ENCODE results near the gene KRT74.

The KRT74 gene

DNA sequence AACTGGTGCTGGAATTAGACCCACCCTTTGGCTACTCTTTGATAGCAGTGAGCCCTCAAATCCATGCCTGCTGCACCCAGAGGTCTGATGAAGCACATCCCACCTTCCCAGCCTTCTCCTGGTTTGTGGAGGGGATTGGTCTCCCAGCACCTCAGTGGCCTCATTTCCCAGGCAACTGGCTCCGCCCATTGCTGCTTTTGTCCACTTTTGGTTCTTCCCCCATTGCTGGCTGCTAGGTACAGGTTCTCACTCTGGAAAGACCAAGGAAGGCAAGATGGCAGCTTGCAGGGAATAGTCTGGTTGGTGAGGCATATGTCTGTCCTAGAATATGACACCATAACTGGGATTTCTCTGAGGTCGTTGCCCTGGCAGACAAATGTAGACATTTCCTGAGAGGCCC lies 43.3 kb downstream of the KRT74 start:
- Histone ChIP-seq H3K79me2 (ENCODE audit: insufficient read depth, low read length) (no peaks in the 10 kb centered on the region), H3K4me1 (ENCODE audit: insufficient read depth, low read length) (no peaks in the 10 kb centered on the region), H3K9me3 (ENCODE audit: insufficient read depth, low read length, severe bottlenecking) (no peaks in the 10 kb centered on the region), H3K4me3 (ENCODE audit: low read depth in 1 of 2, low read length in 2 of 2) (no peak overlapping the region), H4K20me1 (ENCODE audit: insufficient read depth, low read length) (no peaks in the 10 kb centered on the region; the same call in 1 of the 2 replicates), H3K27me3 (ENCODE audit: insufficient read depth, low read length, poor library complexity) (peaks cover 3% of the 10 kb centered on the region), H3K9ac (ENCODE audit: low read depth, low read length) (no peak overlapping the region), H3K27ac (ENCODE audit: low read length) (no peak overlapping the region), H2AFZ (ENCODE audit: low read depth, low read length) (no peak overlapping the region), H3K4me2 (ENCODE audit: insufficient read depth, low read length) (no peak overlapping the region), H3K36me3 (ENCODE audit: insufficient read depth, low read length) (no peaks in the 10 kb centered on the region)
- ATAC-seq (ENCODE audit: insufficient read depth, low read depth) (no peak), DNase-seq (no peak)
- TF ChIP-seq, protein P1, sequence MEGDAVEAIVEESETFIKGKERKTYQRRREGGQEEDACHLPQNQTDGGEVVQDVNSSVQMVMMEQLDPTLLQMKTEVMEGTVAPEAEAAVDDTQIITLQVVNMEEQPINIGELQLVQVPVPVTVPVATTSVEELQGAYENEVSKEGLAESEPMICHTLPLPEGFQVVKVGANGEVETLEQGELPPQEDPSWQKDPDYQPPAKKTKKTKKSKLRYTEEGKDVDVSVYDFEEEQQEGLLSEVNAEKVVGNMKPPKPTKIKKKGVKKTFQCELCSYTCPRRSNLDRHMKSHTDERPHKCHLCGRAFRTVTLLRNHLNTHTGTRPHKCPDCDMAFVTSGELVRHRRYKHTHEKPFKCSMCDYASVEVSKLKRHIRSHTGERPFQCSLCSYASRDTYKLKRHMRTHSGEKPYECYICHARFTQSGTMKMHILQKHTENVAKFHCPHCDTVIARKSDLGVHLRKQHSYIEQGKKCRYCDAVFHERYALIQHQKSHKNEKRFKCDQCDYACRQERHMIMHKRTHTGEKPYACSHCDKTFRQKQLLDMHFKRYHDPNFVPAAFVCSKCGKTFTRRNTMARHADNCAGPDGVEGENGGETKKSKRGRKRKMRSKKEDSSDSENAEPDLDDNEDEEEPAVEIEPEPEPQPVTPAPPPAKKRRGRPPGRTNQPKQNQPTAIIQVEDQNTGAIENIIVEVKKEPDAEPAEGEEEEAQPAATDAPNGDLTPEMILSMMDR (IDR thresholded peaks at IDR 0.05; ENCODE audit: borderline replicate concordance, extremely low read depth, low read length, poor library complexity, severe bottlenecking), result no peak
- TF ChIP-seq EZH2 (IDR thresholded peaks at IDR 0.05; ENCODE audit: borderline replicate concordance, low read depth, low read length, severe bottlenecking), result no peak

DNA sequence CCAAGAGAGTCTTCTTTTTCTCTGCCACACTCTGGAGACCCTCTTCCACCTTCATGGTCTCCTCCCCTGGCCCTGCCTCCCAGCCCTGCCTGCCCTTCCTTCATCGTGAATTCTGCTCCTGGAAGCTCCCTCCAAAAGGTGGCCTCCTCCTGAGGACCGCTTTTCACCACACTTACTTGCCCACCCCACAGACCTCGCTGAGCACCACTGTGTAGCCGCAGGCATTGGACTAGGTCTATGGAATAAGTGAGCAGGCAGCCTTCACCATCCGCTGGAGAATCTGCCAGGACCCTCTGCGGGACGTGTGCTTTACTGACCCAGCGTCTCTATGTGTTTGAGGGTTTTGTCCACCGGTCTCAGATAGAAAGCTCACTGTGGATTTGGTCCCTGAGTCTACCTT lies 43.8 kb downstream of the KRT74 start:
- H3K27ac ChIP-seq (ENCODE audit: low read length), result no peak overlapping the region
- no peaks in the 10 kb centered on the region for H3K4me1 ChIP-seq (ENCODE audit: insufficient read depth, low read length)
- H3K27me3 ChIP-seq (ENCODE audit: insufficient read depth, low read length, poor library complexity), result peaks cover 3% of the 10 kb centered on the region
- H3K79me2 ChIP-seq (ENCODE audit: insufficient read depth, low read length), result no peaks in the 10 kb centered on the region
- H3K4me3 ChIP-seq (ENCODE audit: low read depth in 1 of 2, low read length in 2 of 2), result no peak overlapping the region
- TF ChIP-seq, protein P1 (IDR thresholded peaks at IDR 0.05; ENCODE audit: borderline replicate concordance, extremely low read depth, low read length, poor library complexity, severe bottlenecking), result no peak
- no peak for TF ChIP-seq EZH2 (IDR thresholded peaks at IDR 0.05; ENCODE audit: borderline replicate concordance, low read depth, low read length, severe bottlenecking)
- no peak overlapping the region for H3K4me2 ChIP-seq (ENCODE audit: insufficient read depth, low read length)
- H3K9ac ChIP-seq (ENCODE audit: low read depth, low read length), result no peak overlapping the region
- H3K9me3 ChIP-seq (ENCODE audit: insufficient read depth, low read length, severe bottlenecking), result no peaks in the 10 kb centered on the region
- H3K36me3 ChIP-seq (ENCODE audit: insufficient read depth, low read length), result no peaks in the 10 kb centered on the region
- no peak overlapping the region for H2AFZ ChIP-seq (ENCODE audit: low read depth, low read length)
- ATAC-seq (ENCODE audit: insufficient read depth, low read depth) (no peak), DNase-seq (no peak)
- H4K20me1 ChIP-seq (ENCODE audit: insufficient read depth, low read length), result no peaks in the 10 kb centered on the region; the same call in 1 of the 2 replicates

DNA sequence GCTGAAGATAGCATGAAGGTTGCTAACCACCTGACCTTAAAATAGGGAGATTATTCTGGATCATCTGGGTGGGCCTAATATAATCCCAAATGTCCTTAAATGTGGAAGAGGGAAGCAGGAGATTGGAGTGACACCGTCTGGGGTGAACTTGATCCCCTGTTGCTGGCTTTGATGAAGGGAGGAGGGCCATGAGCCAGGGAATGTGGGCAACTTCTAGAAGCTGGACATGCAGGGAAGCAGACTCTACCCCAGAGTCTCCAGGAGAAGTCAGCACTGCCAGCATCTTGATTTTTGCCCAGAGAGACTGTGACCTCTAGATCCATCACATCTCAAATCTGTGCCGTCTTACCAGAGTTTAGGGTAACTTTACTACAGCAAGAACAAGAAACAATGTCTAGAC lies 44.2 kb downstream of the KRT74 start:
- TF ChIP-seq EZH2 (IDR thresholded peaks at IDR 0.05; ENCODE audit: borderline replicate concordance, low read depth, low read length, severe bottlenecking), result no peak
- TF ChIP-seq, protein P1 (IDR thresholded peaks at IDR 0.05; ENCODE audit: borderline replicate concordance, extremely low read depth, low read length, poor library complexity, severe bottlenecking), result no peak
- no peak overlapping the region for H3K4me2 ChIP-seq (ENCODE audit: insufficient read depth, low read length)
- H3K79me2 ChIP-seq (ENCODE audit: insufficient read depth, low read length), result no peaks in the 10 kb centered on the region
- H3K27ac ChIP-seq (ENCODE audit: low read length), result no peak overlapping the region
- DNase-seq, result no peak
- no peak overlapping the region for H3K4me3 ChIP-seq (ENCODE audit: low read depth in 1 of 2, low read length in 2 of 2)
- no peaks in the 10 kb centered on the region for H3K9me3 ChIP-seq (ENCODE audit: insufficient read depth, low read length, severe bottlenecking)
- ATAC-seq (ENCODE audit: insufficient read depth, low read depth), result no peak
- no peak overlapping the region for H2AFZ ChIP-seq (ENCODE audit: low read depth, low read length)
- H3K36me3 ChIP-seq (ENCODE audit: insufficient read depth, low read length), result no peaks in the 10 kb centered on the region
- peaks cover 3% of the 10 kb centered on the region for H3K27me3 ChIP-seq (ENCODE audit: insufficient read depth, low read length, poor library complexity)
- H4K20me1 ChIP-seq (ENCODE audit: insufficient read depth, low read length), result no peaks in the 10 kb centered on the region; the same call in 1 of the 2 replicates
- H3K4me1 ChIP-seq (ENCODE audit: insufficient read depth, low read length), result no peaks in the 10 kb centered on the region
- H3K9ac ChIP-seq (ENCODE audit: low read depth, low read length), result no peak overlapping the region
